NB4 (cell line): Measurements from ENCODE around the gene GRIN3B.

ENCODE experiments used
- POLR2A ChIP-seq: IDR thresholded peaks from 2 replicates; pipeline ENCODE4 v1.6.1; 2011; ENCODE audit warnings: mild to moderate bottlenecking; ENCODE audit not compliant: insufficient read length; ENCODE audit errors: extremely low read depth
- TF ChIP-seq, protein P1 (sequence below): IDR thresholded peaks from one replicate; pipeline ENCODE4 v1.5.1; 2012; ENCODE audit warnings: low read depth, low read length
- TF ChIP-seq, protein P2 (sequence below): IDR thresholded peaks from 2 replicates; pipeline ENCODE4 v1.6.1; 2011; ENCODE audit warnings: low read depth, low read length

DNA sequence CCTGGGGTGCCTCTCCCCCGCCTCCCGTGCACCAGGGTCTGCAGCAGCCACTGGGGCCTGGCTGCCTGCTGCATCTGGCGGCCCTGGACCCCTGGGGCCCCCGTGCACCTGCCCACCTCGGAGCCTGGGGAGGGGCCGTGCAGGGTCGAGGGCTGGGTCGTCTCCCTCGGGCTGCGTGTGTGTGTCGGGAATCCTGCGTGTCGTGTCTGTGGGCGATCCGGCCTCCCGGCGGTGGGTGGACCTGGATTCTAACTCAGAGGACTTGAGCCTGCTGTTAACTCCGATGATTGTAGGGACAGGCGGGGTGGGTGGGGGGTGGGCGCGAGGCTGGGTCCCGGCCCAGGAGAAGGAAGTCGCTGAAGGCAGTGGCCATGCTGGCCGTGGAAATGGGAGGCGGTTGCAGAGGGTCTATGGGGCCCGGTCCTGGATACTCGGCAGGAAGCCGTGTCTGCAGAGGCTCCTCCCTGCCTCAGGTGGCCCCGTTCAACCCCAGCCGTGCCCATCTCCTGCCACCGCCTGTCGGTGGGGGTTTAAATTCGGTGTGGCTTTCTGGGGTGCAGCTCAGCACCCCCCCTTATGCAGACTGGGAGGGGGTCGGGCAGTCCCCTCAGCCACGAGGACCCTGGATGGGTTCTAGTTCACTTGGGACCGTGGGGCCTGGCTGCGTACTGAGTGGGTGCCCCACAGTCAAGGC is 25.5 kb upstream of the GRIN3B start:
- TF ChIP-seq POLR2A = no peak
- TF ChIP-seq, protein P1, sequence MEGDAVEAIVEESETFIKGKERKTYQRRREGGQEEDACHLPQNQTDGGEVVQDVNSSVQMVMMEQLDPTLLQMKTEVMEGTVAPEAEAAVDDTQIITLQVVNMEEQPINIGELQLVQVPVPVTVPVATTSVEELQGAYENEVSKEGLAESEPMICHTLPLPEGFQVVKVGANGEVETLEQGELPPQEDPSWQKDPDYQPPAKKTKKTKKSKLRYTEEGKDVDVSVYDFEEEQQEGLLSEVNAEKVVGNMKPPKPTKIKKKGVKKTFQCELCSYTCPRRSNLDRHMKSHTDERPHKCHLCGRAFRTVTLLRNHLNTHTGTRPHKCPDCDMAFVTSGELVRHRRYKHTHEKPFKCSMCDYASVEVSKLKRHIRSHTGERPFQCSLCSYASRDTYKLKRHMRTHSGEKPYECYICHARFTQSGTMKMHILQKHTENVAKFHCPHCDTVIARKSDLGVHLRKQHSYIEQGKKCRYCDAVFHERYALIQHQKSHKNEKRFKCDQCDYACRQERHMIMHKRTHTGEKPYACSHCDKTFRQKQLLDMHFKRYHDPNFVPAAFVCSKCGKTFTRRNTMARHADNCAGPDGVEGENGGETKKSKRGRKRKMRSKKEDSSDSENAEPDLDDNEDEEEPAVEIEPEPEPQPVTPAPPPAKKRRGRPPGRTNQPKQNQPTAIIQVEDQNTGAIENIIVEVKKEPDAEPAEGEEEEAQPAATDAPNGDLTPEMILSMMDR = no peak
- TF ChIP-seq, protein P2, sequence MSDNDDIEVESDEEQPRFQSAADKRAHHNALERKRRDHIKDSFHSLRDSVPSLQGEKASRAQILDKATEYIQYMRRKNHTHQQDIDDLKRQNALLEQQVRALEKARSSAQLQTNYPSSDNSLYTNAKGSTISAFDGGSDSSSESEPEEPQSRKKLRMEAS = no peak
